Type B pancreatic cell (in vitro differentiated cells): ENCODE data around the gene ZNF689. TPM values are rescaled to one million over a fixed set of nuclear protein-coding genes. Genes with fewer than 3 reads are reported as not detected.
A peak's percentile ranks its signal among the peaks of the same experiment; 100 is the strongest.
"Not testable (repeated sequence)": the region's sequence is repeated elsewhere in the genome, so short reads cannot be mapped to it uniquely, and the experiment has no call there.

ENCODE experiments used
- DNase-seq: peaks from one replicate; pipeline ENCODE4 v3.0.0; 2021; ENCODE audit warnings: mixed read lengths; ENCODE audit not compliant: unreplicated experiment; ENCODE audit errors: extremely low spot score
- H3K27ac Mint-ChIP-seq: 2 replicates; pipeline ENCODE4 v1.8.0; 2021; ENCODE audit warnings: mild to moderate bottlenecking, mixed read lengths
- H3K27me3 Mint-ChIP-seq: 2 replicates; pipeline ENCODE4 v1.8.0; 2021; ENCODE audit warnings: mixed read lengths
- H3K36me3 Mint-ChIP-seq: 2 replicates; pipeline ENCODE4 v1.8.0; 2021; ENCODE audit warnings: mixed read lengths
- H3K4me1 Mint-ChIP-seq: one replicate; pipeline ENCODE4 v1.8.0; 2021; ENCODE audit warnings: mixed read lengths; ENCODE audit not compliant: unreplicated experiment
- H3K4me3 Mint-ChIP-seq: 2 replicates; pipeline ENCODE4 v1.8.0; 2021; ENCODE audit warnings: mild to moderate bottlenecking, mixed read lengths
- H3K9me3 Mint-ChIP-seq: 2 replicates; pipeline ENCODE4 v1.8.0; 2021; ENCODE audit warnings: mixed read lengths
- CTCF ChIP-seq: fragments of 200-600 bp; sonication (generic); conservative IDR thresholded peaks from 2 replicates; pipeline ENCODE4 v1.5.0; 2021; ENCODE audit warnings: antibody characterized with exemption, mild to moderate bottlenecking
- total RNA-seq: library from RNA; stranded (reverse); gene quantifications from 2 replicates; pipeline ENCODE4 v1.2.1, GENCODE V29; 2021; ENCODE audit warnings: low replicate concordance

The ZNF689 gene
- total RNA-seq, 1 donor from 2014 or later, result 14.9 TPM

GRCh38 chr16:30644334-30644830 is 34.2 kb upstream of the ZNF689 start:
- TF ChIP-seq CTCF, result no peak
- Mint-ChIP-seq H3K9me3 (no peaks in the 10 kb centered on the region), H3K36me3 (no peaks in the 10 kb centered on the region), H3K27ac (no peak overlapping the region), H3K27me3 (no peaks in the 10 kb centered on the region), H3K4me1 (no peaks in the 10 kb centered on the region), H3K4me3 (no peak overlapping the region)
- no peak for DNase-seq

- no peaks in the 10 kb centered on the region for H3K36me3 Mint-ChIP-seq
- TF ChIP-seq CTCF, result no peak
- no peak overlapping the region for H3K4me3 Mint-ChIP-seq
- H3K27me3 Mint-ChIP-seq, result no peaks in the 10 kb centered on the region
- no peak overlapping the region for H3K27ac Mint-ChIP-seq
- H3K9me3 Mint-ChIP-seq, result no peaks in the 10 kb centered on the region
- DNase-seq, result no peak
- no peaks in the 10 kb centered on the region for H3K4me1 Mint-ChIP-seq
Observed at GRCh38 chr16:30641378-30641982, 31.3 kb upstream of the ZNF689 start.

GRCh38 chr16:30637944-30638343 is 27.8 kb upstream of the ZNF689 start:
- no peak for DNase-seq
- no peaks in the 10 kb centered on the region for H3K36me3 Mint-ChIP-seq
- H3K27ac Mint-ChIP-seq, result no peak overlapping the region
- TF ChIP-seq CTCF, result peak; percentile 69
- H3K4me3 Mint-ChIP-seq, result no peak overlapping the region
- peaks cover 11% of the 10 kb centered on the region for H3K4me1 Mint-ChIP-seq
- H3K27me3 Mint-ChIP-seq, result no peaks in the 10 kb centered on the region
- H3K9me3 Mint-ChIP-seq, result no peaks in the 10 kb centered on the region

GRCh38 chr16:30637139-30637538 is 26.9 kb upstream of the ZNF689 start:
- not testable (repeated sequence) for H3K27me3 Mint-ChIP-seq, H3K9me3 Mint-ChIP-seq, H3K4me3 Mint-ChIP-seq, DNase-seq, H3K27ac Mint-ChIP-seq, H3K36me3 Mint-ChIP-seq
- peaks cover 11% of the 10 kb centered on the region for H3K4me1 Mint-ChIP-seq

- H3K36me3 Mint-ChIP-seq, result no peaks in the 10 kb centered on the region
- no peak for DNase-seq
- H3K27ac Mint-ChIP-seq, result no peak overlapping the region
- peaks cover 11% of the 10 kb centered on the region for H3K4me1 Mint-ChIP-seq
- no peaks in the 10 kb centered on the region for H3K9me3 Mint-ChIP-seq
- no peak for TF ChIP-seq CTCF
- H3K27me3 Mint-ChIP-seq, result no peaks in the 10 kb centered on the region
- H3K4me3 Mint-ChIP-seq, result no peak overlapping the region
Observed at GRCh38 chr16:30636599-30636998, 26.4 kb upstream of the ZNF689 start.

- H3K27ac Mint-ChIP-seq, result peak overlapping the region; percentile 94
- no peak for DNase-seq
- TF ChIP-seq CTCF, result no peak
- H3K4me1 Mint-ChIP-seq, result peaks cover 17% of the 10 kb centered on the region
- peak overlapping the region; percentile 92 for H3K4me3 Mint-ChIP-seq
- no peaks in the 10 kb centered on the region for H3K27me3 Mint-ChIP-seq
- H3K36me3 Mint-ChIP-seq, result no peaks in the 10 kb centered on the region
- H3K9me3 Mint-ChIP-seq, result no peaks in the 10 kb centered on the region
Observed at GRCh38 chr16:30633526-30633925, 23.3 kb upstream of the ZNF689 start.

- not testable (repeated sequence) for DNase-seq, H3K9me3 Mint-ChIP-seq, H3K27me3 Mint-ChIP-seq, H3K27ac Mint-ChIP-seq, H3K4me3 Mint-ChIP-seq, H3K36me3 Mint-ChIP-seq
- peaks cover 17% of the 10 kb centered on the region for H3K4me1 Mint-ChIP-seq
Observed at GRCh38 chr16:30632454-30632853, 22.3 kb upstream of the ZNF689 start.
